C4-2B (cell line): Measurements from ENCODE around the gene RNPS1.
"Not testable (repeated sequence)": the region's sequence is repeated elsewhere in the genome, so short reads cannot be mapped to it uniquely, and the experiment has no call there.

Source experiments
- CTCF ChIP-seq: fragments of 450-650 bp; conservative IDR thresholded peaks from 2 replicates; pipeline ENCODE4 v1.5.1; 2017; ENCODE audit warnings: mild to moderate bottlenecking
- ZFX ChIP-seq: fragments of 450-650 bp; IDR thresholded peaks from 2 replicates; pipeline ENCODE4 v1.6.1; 2017

GRCh38 chr16:2267505-2267912, 417 bp downstream of the RNPS1 start:
- not testable (repeated sequence) for TF ChIP-seq CTCF
- TF ChIP-seq ZFX: peak; percentile 75
